GM10847 (cell line): ENCODE data around the gene MRPS18A.

Source experiments
- POLR2A ChIP-seq: IDR thresholded peaks from 2 replicates; pipeline ENCODE4 v1.6.1; 2011; ENCODE audit not compliant: insufficient read length; ENCODE audit errors: extremely low read depth

The MRPS18A gene

DNA sequence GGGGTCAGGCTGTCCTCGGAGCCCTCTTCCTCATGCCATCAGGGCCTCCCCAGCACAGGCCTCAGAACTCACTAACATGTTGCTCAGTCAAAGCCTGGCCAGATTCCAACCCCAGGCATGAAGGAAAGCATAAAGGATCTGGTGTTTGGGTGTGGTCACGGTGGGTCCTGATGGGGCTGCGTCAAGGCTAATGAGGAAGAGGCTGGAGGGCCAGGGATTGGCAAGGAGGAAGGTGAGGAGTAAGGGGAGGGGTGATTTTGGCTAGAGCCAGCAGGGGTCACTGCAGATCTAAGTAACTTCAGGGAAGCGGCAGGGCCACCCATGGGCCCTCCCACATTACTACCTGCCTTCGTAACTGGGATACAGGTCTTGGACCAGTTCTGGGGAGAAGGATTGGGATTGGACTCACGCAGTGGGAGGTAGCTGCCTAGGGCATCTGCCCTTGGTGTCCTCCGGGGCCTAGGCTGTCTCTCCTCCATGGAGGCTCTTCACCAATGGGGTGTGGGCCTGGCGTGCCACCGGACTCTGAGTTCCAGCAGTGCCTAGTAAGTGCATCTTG is 36.2 kb upstream of the MRPS18A start:
- TF ChIP-seq POLR2A, result no peak

DNA sequence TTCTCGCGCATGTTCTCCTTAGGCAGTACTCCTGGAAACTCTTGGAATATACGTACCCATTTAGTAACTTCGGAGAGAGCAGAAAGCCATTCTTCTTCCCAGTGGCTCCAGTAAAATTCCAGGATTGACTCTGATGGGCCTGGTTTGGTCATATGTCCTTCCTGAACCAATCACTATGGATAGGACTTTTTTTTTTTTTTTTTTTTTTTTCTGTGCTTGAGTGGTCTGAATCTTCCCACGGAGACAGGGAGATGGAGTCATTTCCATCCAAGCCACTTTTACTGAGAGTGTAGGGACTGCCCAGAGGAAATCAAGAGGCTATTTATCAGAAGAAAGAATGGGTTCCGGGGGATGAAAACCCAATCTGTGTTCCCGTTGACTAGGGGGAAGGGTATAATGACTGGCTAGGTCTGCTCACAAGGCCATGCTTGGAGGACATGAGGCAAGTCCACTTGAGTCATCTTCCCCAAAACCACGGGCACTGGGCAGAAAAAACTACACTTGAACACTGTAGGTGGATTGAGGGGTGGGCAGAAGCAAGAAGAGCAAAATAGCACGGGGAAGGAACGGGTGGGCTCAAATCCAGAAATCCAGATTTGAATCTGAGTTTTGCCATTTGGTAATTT is 35.4 kb upstream of the MRPS18A start:
- no peak for TF ChIP-seq POLR2A

DNA sequence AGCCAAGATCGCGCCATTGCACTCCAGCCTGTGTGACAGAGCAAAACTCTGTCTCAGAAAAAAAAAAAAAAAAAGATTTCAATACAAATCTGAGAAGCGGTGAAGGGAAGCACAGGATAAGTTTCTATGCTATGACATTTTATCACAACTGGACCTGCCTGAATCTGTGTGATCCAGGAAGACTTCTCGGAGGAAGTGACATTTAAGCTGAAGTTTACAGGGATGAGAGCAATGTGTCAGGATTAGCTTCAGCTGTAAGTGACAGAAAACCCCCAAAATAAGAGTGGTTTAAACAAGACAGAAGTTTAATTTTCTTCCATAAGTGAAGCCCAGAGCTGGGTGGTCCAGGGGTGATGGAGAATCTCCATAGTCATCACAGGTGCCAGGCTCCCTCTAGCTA is 33.4 kb upstream of the MRPS18A start:
- TF ChIP-seq POLR2A, result no peak

DNA sequence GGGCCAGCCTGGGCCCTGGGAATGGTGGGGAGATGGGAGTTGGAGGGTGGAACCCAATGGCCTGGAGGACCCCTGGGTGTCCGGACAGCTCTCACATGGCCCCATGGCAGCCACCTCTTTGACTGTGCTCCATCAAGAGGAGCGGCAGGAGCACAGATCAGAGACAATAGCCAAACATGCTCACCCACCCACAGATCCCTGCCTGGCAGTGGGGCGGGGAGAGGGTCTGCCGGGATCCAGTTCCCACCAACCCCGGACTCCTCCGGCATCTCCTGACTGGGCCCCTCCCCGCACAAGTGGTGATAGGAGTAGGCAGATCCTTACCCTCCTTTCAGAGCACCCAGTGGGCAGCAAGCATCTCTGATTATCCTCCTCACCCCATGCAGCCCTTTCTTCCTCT is 31.9 kb upstream of the MRPS18A start:
- TF ChIP-seq POLR2A, result no peak

DNA sequence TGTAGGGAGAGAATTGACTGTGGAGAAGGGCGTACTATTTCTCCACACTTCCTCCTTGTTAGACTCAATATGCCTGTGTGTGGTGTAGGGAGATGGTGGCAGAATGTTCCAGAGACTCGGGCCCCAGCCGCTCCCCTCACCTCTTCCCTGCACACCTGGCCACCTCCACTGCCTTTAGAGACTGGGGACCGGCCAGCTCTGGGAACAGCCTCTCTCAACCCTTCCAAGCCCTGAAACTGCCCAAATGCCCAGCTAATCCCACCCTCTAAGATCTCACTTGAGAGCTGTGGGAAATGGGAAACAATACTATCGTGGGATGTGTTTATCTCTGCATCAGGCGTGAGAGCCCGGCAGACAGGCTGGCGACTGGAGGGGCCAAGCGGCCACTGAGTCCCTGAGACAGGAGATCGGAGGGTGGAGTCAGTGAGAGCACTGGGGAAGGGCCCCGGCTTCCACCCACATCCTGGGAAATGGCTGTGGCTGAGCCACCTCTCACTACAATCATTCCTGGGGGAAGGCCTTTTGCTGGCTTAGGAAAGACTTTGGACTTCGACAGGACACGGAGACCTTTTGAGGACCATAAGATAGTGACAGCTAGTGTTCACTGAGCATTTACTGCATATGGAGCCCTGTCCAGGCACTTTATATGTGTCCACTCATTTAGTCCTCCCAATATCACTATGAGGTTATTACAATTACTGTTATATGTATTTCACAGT is 31.0 kb upstream of the MRPS18A start:
- TF ChIP-seq POLR2A, result no peak

DNA sequence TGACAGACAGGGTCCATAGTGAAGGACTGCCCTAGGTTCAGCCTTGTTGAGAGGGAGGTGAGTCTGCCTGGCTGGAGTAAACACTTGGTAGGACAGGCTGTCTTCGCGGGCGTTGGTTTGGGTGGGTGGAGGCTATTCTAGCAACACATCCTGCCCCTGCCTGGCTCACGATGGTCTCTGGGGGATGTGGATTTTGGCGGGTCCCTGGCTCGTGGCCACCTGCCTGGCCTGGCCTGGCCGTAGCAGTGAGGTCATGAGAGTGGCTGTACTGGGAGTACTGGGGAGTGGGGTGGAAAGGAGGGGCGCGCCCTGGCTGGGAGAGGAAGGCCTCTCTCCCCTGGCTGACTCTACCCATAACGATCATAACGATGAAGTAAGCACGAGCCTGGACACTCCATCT is 30.2 kb upstream of the MRPS18A start:
- no peak for TF ChIP-seq POLR2A

DNA sequence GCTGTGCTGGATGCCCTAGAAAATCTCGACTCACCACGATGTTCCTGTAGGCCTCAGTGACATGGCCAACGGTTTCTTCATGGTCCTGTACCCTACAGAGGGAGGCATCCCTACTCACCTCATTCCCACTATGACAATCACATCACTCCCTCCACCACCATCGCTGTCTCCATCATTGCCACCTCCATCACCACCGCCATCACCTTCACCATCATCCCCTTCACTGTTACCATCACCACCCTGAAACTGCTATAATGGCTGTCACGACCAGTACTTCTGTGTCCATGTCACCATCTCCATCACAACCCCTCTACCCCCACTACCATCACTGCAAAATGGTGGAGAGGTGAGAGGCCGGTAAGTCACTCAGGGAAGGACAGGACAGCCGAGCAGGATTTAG is 29.8 kb upstream of the MRPS18A start:
- no peak for TF ChIP-seq POLR2A

DNA sequence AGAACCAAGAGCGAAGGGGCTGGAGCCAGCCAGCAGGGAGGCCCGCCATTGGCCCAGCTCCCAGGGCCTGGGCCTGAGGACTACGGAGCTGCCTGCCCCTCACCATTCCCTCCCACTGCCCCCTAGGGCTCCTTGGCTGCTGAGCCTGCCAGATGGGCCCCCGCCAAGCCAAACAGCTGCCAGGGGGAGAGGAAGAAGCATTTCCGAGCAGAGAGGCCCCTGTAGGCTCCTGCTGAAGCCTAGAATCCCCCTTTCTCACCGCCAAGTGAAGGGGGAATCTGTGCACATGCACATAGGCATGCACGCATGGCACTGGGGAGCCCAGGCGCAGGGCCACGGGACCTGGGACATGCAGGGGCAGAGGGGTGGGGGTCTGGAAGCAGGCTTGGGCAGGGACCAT is 28.5 kb upstream of the MRPS18A start:
- no peak for TF ChIP-seq POLR2A

DNA sequence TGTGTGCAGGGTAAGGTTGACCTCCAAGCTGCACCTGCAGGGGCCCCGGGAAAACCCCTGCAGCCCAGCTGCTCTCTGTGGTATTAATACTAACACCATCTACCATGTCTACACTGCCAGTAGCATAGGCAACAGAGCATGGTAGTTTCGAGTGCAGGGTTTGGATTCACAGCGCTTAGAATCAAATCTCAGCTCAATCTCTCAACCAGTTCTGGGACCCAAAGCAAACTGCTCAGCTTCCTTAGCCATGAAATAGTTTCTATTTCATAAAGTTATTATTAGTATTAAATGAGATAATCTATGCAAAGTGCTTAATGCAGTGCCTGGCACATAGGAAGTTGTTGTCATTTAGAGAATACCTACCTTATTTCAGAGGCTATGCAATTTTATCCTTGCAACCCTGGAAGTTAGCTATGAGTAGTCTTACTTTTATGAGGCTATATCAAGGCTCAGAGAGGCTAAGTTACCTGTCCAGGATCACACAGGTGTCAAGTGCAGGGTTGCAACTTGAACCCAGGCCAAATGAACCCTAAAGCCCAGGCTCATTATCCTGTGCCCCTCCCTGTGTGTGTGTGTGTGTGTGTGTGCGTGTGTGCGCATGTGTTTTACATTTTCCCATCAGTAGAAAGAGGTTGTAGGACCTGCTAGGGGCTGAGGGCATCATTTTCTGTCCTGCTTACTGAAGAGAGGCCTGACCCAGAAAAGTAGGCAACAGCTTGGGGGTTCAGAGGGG is 27.6 kb upstream of the MRPS18A start:
- no peak for TF ChIP-seq POLR2A

DNA sequence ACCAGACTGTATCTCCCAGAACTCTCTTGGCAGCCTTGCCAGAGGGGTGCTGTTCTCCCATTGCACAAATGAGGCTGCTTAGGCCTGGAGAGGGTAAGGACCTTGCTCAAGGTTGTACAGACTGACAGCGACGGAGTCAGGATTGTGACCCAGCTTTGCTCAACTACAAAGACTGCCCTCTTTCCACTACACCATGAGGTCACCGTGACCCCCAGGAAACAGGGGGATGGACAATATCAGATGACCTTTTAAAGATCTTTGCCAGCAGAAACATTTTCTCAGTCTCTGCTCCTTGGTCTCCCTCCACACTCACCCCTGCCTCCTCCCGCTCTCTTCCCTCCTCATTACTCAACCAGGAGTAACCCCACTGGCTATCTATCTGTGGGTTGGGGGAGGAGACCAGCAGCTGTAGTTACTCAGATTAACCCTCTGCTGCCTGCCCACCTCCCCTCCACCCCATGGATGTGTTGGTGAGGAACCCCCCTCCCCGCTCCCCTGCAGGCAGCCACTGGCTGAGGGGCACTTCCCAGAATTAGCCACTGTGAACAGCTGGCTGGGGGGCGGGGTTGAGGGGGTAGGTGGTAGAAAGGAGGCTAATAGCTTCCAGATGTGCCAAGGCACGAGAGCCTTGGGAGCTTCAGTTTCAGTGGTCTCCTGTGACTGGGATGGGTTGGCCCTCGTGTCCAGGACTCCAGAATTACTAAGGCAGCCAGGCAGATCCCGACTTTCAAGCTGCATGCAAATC is 26.9 kb upstream of the MRPS18A start:
- no peak for TF ChIP-seq POLR2A

DNA sequence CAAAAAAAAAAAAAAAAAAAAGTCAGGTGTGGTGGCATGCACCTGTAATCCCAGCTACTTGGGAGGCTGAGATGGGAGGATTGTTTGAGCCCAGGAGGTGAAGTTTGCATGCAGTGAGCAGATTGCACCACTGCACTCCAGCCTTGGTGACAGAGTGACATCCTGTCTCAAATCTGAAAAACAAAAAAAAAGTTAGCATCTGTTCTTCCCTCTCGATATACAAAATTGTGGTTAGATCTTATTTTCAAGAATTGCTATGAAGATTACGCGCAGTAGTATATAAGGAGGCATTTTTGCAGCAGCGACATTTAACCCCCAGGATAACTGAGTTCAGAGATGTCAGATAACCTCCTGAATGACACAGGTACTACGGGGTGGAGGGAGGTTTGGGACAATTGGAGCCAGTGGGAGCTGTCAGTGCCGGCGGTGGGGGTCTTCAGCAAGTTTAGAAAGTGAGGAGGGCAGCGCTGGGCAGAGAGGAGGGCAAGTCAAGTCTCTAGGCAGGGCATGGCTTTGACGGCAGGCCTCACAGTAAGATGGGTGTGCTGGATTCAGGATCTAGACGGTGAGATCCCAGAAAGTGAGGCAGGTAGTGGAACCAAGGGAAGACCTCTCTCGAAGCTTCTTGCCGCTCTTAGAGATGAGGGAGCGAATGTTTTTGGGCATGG is 26.2 kb upstream of the MRPS18A start:
- no peak for TF ChIP-seq POLR2A

DNA sequence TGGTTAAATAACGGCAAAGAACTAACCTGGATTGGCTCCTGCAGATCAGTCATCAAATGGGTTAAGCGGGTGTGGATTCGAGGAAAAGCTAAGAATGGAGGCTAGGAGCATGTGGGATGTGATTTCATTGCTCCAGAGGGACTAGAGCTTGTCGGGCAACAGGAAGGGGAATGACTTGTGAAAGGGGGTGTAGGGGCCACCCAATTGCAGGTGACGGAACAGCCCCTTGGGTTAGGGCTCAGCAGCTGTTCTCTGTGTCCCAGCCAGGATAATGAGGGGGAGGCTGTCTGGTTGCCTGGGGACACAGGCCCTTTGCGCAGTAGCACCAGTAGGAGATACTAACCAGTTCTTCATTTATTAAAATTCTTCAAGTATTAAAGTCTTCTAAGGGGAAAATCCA is 25.0 kb upstream of the MRPS18A start:
- TF ChIP-seq POLR2A, result no peak

DNA sequence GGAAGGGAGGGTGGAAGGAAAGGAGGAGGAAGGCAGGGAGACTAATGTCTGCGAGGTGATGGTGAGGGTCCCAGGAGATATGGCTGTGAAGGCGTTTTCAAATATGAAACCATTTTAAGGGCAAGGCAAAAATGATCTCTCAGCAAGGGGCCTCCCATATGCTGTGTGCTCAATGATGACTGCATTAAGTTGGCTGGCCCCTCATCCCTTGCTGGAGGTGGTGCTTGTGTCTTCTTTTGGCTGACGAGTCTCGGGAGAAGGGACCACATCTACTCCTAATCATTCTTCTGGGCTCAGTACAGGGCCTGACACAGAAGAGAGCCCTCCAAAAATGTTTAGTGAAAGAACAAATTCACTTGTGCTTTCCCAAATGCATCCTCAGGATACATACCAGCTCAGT is 23.0 kb upstream of the MRPS18A start:
- TF ChIP-seq POLR2A, result no peak

DNA sequence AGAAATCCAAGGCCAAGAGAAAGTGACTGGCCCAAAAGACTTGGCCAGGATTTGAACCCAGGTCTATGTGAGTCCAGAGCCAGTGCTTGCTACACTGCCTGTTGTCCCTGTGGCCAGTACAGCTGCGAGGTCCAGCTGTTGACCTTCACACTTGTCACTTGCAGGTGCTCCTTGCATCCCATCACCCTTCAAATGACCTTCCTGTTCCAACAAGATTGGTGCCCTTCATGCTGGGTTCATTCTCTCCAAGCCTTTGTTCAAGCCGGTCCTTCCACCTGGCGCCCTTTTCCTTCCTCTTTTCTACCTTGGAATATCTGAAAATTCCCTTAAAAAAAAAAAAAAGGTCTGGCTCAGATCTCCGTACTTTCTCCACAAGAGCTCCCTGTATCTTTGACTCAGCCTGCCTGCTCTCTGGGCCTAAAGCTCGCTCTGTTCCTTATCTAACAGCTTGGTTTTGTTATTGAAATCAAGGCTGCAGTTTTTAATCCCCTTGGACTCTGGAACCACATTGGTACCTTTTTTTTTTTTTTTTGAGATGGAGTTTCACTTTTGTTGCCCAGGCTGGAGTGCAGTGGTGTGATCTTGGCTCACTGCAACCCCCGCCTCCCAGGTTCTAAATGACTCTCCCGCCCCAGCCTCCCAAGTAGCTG is 22.2 kb upstream of the MRPS18A start:
- TF ChIP-seq POLR2A, result no peak

DNA sequence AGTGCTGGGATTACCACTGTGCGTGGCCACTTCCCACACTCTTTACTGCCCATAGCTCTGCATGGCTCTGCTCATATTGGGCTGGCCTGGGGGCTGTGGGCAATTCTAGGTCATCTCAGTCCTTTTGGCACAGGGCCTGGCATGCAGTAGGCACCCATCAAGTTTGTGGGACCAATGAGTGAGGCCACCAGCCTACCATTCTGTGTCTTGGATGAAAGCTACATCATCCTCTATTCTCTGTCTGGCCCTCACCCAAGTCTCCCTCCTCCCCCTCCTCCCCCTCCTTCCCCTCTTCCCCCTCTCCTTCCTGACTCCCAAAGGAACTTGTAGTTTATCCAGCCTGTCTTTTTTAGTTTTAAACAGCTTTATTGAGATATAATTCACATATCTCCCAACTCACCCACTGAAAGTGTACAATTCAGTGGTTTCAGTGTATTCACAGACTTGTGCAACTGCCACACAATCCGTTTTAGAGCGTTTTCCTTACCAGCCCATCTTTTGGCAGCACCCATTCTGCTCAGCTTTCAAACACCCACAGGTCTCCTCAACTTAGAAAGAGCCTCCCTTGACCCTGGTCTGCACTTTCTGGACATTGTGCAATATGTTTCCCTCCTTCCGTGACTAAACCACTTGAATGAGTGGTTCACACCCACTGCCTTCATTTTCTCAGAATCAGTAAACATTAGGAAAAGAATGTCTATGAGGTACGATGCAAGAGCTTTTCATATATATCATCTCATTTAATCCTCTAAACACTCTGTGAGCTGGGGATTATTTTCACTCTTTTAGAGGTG is 21.5 kb upstream of the MRPS18A start:
- no peak for TF ChIP-seq POLR2A
